Keratinocyte (primary cell): ENCODE data around the gene OPN1MW2. TPM values are rescaled to one million over a fixed set of nuclear protein-coding genes. Genes with fewer than 3 reads are reported as not detected.
"Not testable (repeated sequence)": the region's sequence is repeated elsewhere in the genome, so short reads cannot be mapped to it uniquely, and the experiment has no call there.

Source experiments
- DNase-seq: peaks from one replicate; pipeline ENCODE4 v3.0.0-alpha.2; 2011; ENCODE audit warnings: low read depth, missing footprints, low spot score
- FAIRE-seq: peaks from 2 replicates; lab custom pipeline; 2011; peaks lifted over from hg19 to GRCh38; lab: Jason Lieb, UNC
- H2AFZ ChIP-seq: 2 replicates; pipeline ENCODE4 v1.6.0; 2012; ENCODE audit warnings: low read length, control low read depth, inconsistent platforms; ENCODE audit not compliant: control insufficient read depth
- H3K27ac ChIP-seq: 2 replicates; pipeline ENCODE4 v1.5.1; 2011; ENCODE audit warnings: low read length; ENCODE audit not compliant: control insufficient read depth, insufficient read depth
- H3K27me3 ChIP-seq: 3 replicates; pipeline ENCODE4 v1.6.0; 2011; ENCODE audit warnings: low read length; ENCODE audit not compliant: control insufficient read depth, insufficient read depth; ENCODE audit errors: extremely low read depth
- H3K36me3 ChIP-seq, 2 experiments: 2 replicates in 1 of 2; 3 replicates in 1 of 2; pipeline ENCODE4 v1.5.1; 2011; ENCODE audit warnings: low read length in 2 of 2, mild to moderate bottlenecking in 1 of 2; ENCODE audit not compliant: control insufficient read depth in 2 of 2, insufficient read depth in 2 of 2; ENCODE audit errors: extremely low read depth in 1 of 2
- H3K4me1 ChIP-seq: 3 replicates; pipeline ENCODE4 v1.5.1; 2011; ENCODE audit warnings: low read length; ENCODE audit not compliant: control insufficient read depth, insufficient read depth; ENCODE audit errors: extremely low read depth
- H3K4me2 ChIP-seq: 3 replicates; pipeline ENCODE4 v1.6.0; 2011; ENCODE audit warnings: low read depth, low read length; ENCODE audit not compliant: control insufficient read depth, insufficient read depth; ENCODE audit errors: extremely low read depth
- H3K4me3 ChIP-seq, 3 experiments: fragments of 200-600 bp in 1 of 3; sonication (generic) in 1 of 3; 2 replicates in 2 of 3; 3 replicates in 1 of 3; pipeline ENCODE4 v1.5.1; 2011 to 2016; ENCODE audit warnings: low read length in 3 of 3, mild to moderate bottlenecking in 3 of 3, control low read depth in 2 of 3, inconsistent platforms in 1 of 3, low read depth in 1 of 3, mixed read lengths in 1 of 3, mixed run types in 1 of 3, moderate library complexity in 1 of 3; ENCODE audit not compliant: control insufficient read depth in 2 of 3, insufficient read depth in 2 of 3; ENCODE audit errors: extremely low read depth in 1 of 3
- H3K79me2 ChIP-seq: 2 replicates; pipeline ENCODE4 v1.6.0; 2012; ENCODE audit warnings: low read length; ENCODE audit not compliant: control insufficient read depth, insufficient read depth
- H3K9ac ChIP-seq: 3 replicates; pipeline ENCODE4 v1.6.0; 2011; ENCODE audit warnings: low read length; ENCODE audit not compliant: control insufficient read depth, insufficient read depth; ENCODE audit errors: extremely low read depth
- H3K9me1 ChIP-seq: 3 replicates; pipeline ENCODE4 v1.6.0; 2011; ENCODE audit warnings: low read length; ENCODE audit not compliant: control insufficient read depth, insufficient read depth; ENCODE audit errors: extremely low read depth
- H3K9me3 ChIP-seq: 2 replicates; pipeline ENCODE4 v1.5.1; 2012; ENCODE audit warnings: low read depth, low read length; ENCODE audit not compliant: control insufficient read depth
- H4K20me1 ChIP-seq: 3 replicates; pipeline ENCODE4 v1.6.0; 2011; ENCODE audit warnings: low read length; ENCODE audit not compliant: control insufficient read depth, insufficient read depth; ENCODE audit errors: extremely low read depth
- dilution Hi-C: fragments of 300-500 bp; cut with MboI; formaldehyde crosslinking; loops from one replicate; pipeline ENCODE4 v1.7.0; 2020; ENCODE audit warnings: low sequenced_read_pairs; ENCODE audit not compliant: extremely low pct_ligation_motif_present
- polyA plus RNA-seq, 5 experiments: library from polyadenylated mRNA; depleted of rRNA in 3 of 5; stranded (reverse) in 3 of 5; stranded (forward) in 1 of 5; unstranded in 1 of 5; fragments of >200 nt; gene quantifications; 1 replicate in 1 of 5; 2 replicates in 3 of 5; 3 replicates in 1 of 5; pipeline versions ENCODE4 v1.2.1 to v1.2.3, GENCODE V29; 2011 to 2012; ENCODE audit warnings: missing spikeins in 2 of 5, low read depth in 1 of 5, low replicate concordance in 1 of 5

The OPN1MW2 gene
- polyA plus RNA-seq, 1 donor (not counting 4 experiments of a cell fraction or from before 2014, with no cell fraction given), result not detected

DNA sequence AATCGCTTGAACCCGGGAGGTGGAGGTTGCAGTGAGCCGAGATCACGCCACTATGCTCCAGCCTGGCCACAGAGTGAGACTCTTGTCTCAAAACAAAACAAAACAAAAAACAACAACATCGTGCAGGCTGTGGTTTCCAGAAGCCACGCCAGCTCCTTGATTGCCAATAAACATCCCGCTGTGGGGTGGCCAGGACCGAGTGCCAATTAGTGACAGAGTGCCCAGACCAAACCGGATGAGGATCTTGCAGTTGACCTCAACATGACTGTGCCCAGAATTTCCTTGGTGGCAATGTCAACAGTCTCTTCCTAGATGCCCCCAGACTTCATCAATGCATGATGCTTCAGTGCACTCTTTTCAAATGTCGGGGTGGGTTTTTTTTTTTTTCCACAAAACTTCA is 39.2 kb downstream of the OPN1MW2 start:
- dilution Hi-C loops, FAIRE-seq, H2AFZ ChIP-seq, H3K9me1 ChIP-seq, H4K20me1 ChIP-seq, H3K9ac ChIP-seq, H3K79me2 ChIP-seq, H3K27ac ChIP-seq, H3K36me3 ChIP-seq, H3K9me3 ChIP-seq, DNase-seq, H3K4me3 ChIP-seq, H3K27me3 ChIP-seq, H3K4me2 ChIP-seq, H3K4me1 ChIP-seq: not testable (repeated sequence)

GRCh38 chrX:154263072-154263471 is 43.5 kb downstream of the OPN1MW2 start:
- dilution Hi-C loops, H3K4me2 ChIP-seq, FAIRE-seq: not testable (repeated sequence)

GRCh38 chrX:154269245-154269644 is 49.7 kb downstream of the OPN1MW2 start:
- H3K4me3 ChIP-seq, H3K4me2 ChIP-seq, H3K4me1 ChIP-seq, DNase-seq, H2AFZ ChIP-seq, H4K20me1 ChIP-seq, H3K9ac ChIP-seq, H3K27ac ChIP-seq, FAIRE-seq, H3K9me3 ChIP-seq, H3K36me3 ChIP-seq, dilution Hi-C loops, H3K27me3 ChIP-seq, H3K9me1 ChIP-seq, H3K79me2 ChIP-seq: not testable (repeated sequence)

More at GRCh38 chrX:154263072-154263471, 43.5 kb downstream of the OPN1MW2 start:
- not testable (repeated sequence) for H3K36me3 ChIP-seq, DNase-seq, H3K27ac ChIP-seq, H3K4me1 ChIP-seq, H3K4me3 ChIP-seq, H3K9me1 ChIP-seq, H3K79me2 ChIP-seq, H3K27me3 ChIP-seq, H4K20me1 ChIP-seq, H3K9ac ChIP-seq, H3K9me3 ChIP-seq, H2AFZ ChIP-seq

Other genes starting within 250 kb of the OPN1MW2 start
- 2.7 to 7.0 TPM (median 3.0 TPM) in 3 replicates for gene HCFC1, start 247.9 kb upstream of the OPN1MW2 start, polyA plus RNA-seq
- gene TMEM187, start 247.0 kb upstream of the OPN1MW2 start, polyA plus RNA-seq, result 6.6 to 13.1 TPM (median 7.5 TPM) in 3 replicates
- gene IRAK1, start 199.9 kb upstream of the OPN1MW2 start, polyA plus RNA-seq, result 41.5 to 70.1 TPM (median 65.5 TPM) in 3 replicates
- gene MECP2, start 122.0 kb upstream of the OPN1MW2 start, polyA plus RNA-seq, result 7.2 to 12.4 TPM (median 9.9 TPM) in 3 replicates
- gene OPN1LW, start 75.5 kb upstream of the OPN1MW2 start, polyA plus RNA-seq, result not detected in 3 replicates
- gene OPN1MW, start 37.2 kb upstream of the OPN1MW2 start, polyA plus RNA-seq, result not detected in 3 replicates
- gene OPN1MW3, start 37.8 kb downstream of the OPN1MW2 start, polyA plus RNA-seq, result not detected in 3 replicates
- gene TEX28, start 75.4 kb downstream of the OPN1MW2 start, polyA plus RNA-seq, result not detected in 3 replicates
- not detected in 3 replicates for gene TKTL1, start 76.0 kb downstream of the OPN1MW2 start, polyA plus RNA-seq
- 245 to 536 TPM (median 343 TPM) in 3 replicates for gene FLNA, start 154.9 kb downstream of the OPN1MW2 start, polyA plus RNA-seq
- gene EMD, start 159.5 kb downstream of the OPN1MW2 start, polyA plus RNA-seq, result 32.7 to 65.5 TPM (median 36.9 TPM) in 3 replicates
- 2,926 to 3,552 TPM (median 3,414 TPM) in 3 replicates for gene RPL10, start 178.6 kb downstream of the OPN1MW2 start, polyA plus RNA-seq
- gene DNASE1L1, start 189.5 kb downstream of the OPN1MW2 start, polyA plus RNA-seq, result 16.7 to 37.6 TPM (median 17.1 TPM) in 3 replicates
- 16.3 to 20.6 TPM (median 19.9 TPM) in 3 replicates for gene TAFAZZIN, start 191.8 kb downstream of the OPN1MW2 start, polyA plus RNA-seq
- 42.4 to 85.5 TPM (median 74.1 TPM) in 3 replicates for gene ATP6AP1, start 208.9 kb downstream of the OPN1MW2 start, polyA plus RNA-seq
- 61.8 to 96.4 TPM (median 75.3 TPM) in 3 replicates for gene GDI1, start 217.4 kb downstream of the OPN1MW2 start, polyA plus RNA-seq
- 34.0 to 40.0 TPM (median 35.7 TPM) in 3 replicates for gene FAM50A, start 224.4 kb downstream of the OPN1MW2 start, polyA plus RNA-seq
- gene PLXNA3, start 238.5 kb downstream of the OPN1MW2 start, polyA plus RNA-seq, result 7.6 to 14.2 TPM (median 13.0 TPM) in 3 replicates